Right renal cortex interstitium (tissue), 3 donors: Measurements from ENCODE around the gene HEPH. TPM values are rescaled to one million over a fixed set of nuclear protein-coding genes. Genes with fewer than 3 reads are reported as not detected.
"Not testable (repeated sequence)": the region's sequence is repeated elsewhere in the genome, so short reads cannot be mapped to it uniquely, and the experiment has no call there.

Experiments used
- DNase-seq, 3 donors: peaks; one replicate each; pipeline ENCODE4 v3.0.0-alpha.2; 2013; ENCODE audit warnings: low read depth in 3 of 3, low spot score in 2 of 3
- polyA plus RNA-seq, 3 donors: library from polyadenylated mRNA; unstranded; fragments of 120-200 nt; gene quantifications; one replicate each; pipeline ENCODE4 v1.2.1, GENCODE V29; 2013; ENCODE audit not compliant: insufficient read length in 3 of 3

The HEPH gene
- polyA plus RNA-seq, 3 donors = 53.5 to 60.2 (median 54.6) TPM

GRCh38 chrX:66200855-66201795 is 37.1 kb downstream of the HEPH start:
- no peak for DNase-seq

- DNase-seq = no peak
Measured at GRCh38 chrX:66203114-66203513, 39.1 kb downstream of the HEPH start.

- no peak for DNase-seq
Measured at GRCh38 chrX:66221856-66222255, 57.8 kb downstream of the HEPH start.

- no peak for DNase-seq
Measured at GRCh38 chrX:66232296-66232695, 68.2 kb downstream of the HEPH start.

GRCh38 chrX:66233209-66233608 is 69.2 kb downstream of the HEPH start:
- no peak for DNase-seq

GRCh38 chrX:66233904-66234303 is 69.9 kb downstream of the HEPH start:
- DNase-seq = not testable (repeated sequence)

- DNase-seq = no peak
Measured at GRCh38 chrX:66255359-66255967, 91.4 kb downstream of the HEPH start.

GRCh38 chrX:66262807-66263206 is 98.8 kb downstream of the HEPH start:
- no peak for DNase-seq

Other genes with a start within 250 kb of the HEPH start
- gene VSIG4, start 124.2 kb upstream of the HEPH start, polyA plus RNA-seq = 1 to 10 TPM; 4.6 to 6.4 (median 6.0) TPM